Fibroblast of the conjunctiva (primary cell): ENCODE data around the gene OBSL1.

ENCODE experiments used
- DNase-seq: peaks from one replicate; pipeline ENCODE4 v3.0.0-alpha.2; 2010; ENCODE audit warnings: low read depth

The OBSL1 gene

GRCh38 chr2:219530048-219530963, 41.0 kb downstream of the OBSL1 start:
- peak; percentile 74 for DNase-seq

GRCh38 chr2:219527472-219527871, 43.9 kb downstream of the OBSL1 start:
- no peak for DNase-seq

DNA sequence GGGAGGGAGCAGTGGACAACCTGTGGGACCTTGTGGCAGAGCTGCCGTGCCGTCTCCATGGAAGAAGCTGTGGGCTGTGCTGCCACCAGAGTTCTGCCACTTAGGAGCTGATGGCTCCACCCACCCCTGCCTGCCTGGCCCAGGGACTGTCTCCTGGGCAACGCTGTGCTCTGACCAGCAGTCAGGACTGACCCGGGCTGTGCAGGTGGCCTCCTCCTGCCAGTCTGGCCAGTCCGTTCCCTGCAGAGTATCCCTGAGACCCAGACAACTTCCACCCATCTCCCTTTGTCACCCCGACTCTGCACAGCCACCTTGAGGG, 44.3 kb downstream of the OBSL1 start:
- no peak for DNase-seq

DNA sequence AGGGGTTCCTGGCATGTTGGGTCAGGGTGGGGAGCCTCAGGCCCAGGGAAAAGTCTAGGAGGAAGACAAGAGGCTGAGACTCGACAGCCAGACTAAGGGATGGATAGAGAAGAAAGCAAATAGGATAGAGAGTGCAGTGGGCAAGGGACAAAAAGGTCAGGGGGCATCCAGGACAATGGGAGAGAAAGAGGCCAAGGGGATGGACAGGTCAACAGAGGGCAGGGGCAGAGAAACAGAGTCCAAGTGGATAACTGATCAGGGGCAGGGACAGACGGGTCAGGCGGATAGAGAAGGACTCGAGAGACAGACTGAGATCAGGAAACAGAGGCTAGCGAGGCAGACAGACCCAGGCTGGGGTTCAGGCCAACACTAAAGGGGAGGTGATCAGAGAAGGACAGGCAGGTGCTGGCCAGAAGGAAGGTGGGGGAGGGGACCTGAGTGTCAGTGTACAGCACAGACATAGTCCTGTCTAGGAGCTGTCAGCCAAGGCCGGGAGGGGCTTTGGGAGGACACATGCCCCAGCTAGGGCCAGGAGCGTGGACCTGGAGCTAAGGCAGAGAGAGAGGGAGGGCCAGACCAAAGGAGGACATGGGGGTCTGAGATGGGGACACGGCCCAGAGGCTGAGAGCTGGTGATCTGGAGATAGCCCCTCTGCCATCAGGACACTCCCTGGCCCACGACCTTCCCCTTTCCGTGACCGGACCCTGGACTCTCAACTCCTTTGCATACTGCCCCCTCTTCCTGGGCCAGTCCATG, 44.8 kb downstream of the OBSL1 start:
- no peak for DNase-seq

DNA sequence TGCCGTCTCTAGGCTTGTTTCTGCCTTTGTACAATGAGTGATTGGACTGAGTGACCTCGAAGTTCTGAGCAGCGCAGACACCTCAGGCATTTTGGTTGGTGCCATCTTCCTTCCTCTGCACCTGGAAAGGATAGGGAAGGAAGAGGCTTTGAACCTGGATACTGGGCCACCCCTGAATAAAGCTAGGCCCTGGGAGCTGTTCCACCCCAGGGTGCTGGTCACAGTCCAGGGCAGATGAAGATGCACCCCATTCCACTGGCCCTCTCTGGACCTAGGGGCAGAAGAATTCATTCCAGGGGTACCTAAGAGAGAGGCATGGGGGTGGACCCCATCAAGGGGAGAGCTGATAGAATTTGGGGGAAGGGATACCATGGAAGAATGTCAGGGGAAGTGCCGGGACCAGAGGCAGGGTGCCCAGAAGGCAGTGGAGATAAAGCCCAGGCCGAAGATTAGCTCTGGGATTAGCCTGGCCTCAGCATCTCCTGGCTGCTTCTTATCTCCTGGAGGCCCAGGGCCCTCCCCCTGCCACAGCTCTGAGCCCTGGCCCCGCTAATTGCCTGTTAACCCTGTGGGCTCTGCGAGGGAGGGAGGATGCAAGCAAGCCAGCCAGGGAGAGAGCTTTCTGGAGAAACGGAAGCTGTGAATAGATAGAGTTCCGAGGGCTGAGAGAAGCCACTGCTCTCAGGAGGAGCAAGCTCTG, 45.7 kb downstream of the OBSL1 start:
- DNase-seq, result no peak

DNA sequence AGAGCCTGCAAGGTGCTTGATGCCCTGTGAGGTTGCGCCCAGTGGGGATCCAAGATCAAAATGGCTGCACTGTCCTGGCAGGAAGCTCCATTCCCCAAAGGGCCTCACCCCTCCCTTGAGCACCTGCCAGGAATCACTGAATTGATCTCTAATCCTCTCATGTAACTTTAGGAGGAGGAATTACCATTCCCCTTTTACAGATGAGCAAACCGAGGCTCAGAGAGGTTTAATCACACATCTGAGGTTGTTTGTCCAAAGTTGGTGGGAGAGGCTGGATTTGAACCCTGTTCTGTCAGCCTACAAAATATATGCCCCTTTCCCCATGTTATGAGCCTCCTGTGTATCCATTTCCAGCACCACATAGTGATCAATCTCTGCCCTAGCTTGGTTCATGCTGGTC, 46.5 kb downstream of the OBSL1 start:
- DNase-seq, result no peak

GRCh38 chr2:219523031-219523671, 48.2 kb downstream of the OBSL1 start:
- no peak for DNase-seq

DNA sequence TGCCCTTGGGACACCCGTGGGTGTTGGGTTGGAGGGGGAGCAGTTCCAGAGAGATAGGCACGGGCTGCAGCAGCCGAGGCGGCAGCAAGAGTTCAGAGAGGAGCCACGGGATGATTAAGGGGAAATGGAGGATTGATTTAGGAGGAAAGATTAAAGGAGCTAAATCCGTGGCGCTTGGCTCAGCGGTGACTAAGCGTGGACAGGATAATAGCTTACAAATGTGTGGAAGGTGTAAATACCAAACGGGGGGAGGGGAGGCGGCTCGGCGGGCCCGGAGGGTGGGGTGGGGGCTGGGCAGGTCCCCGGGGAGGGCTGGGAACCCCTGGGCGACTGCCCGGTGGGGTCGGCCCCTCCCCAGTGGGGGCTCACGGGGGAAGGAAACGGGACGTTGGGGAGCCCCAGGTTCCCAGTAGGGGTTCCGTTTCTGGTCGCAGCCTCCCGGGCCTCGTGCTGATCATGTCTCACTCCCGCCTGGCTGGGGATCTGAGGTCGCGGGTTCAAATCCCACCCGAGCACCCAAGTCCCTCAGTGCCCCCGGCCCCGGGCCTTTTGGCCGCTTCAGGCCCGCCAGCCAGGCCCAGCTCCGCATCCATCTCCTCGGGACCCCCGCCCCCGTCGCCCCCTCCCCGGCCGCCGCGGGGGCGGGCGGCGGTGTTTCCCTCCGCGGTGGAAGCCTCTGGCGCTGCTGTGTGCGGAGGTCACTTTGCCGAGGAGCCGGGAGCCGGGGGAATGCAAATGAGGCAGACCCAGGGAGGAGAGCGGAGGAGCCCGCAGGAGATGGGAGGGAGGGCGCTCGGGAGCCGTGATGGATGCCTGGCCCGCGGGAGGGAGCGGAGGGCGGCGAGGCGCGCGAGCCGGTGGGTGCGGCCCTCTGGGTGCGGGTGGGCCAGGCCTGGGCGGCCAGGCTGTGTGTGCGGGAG, 49.0 kb downstream of the OBSL1 start:
- no peak for DNase-seq

GRCh38 chr2:219521066-219521880, 50.1 kb downstream of the OBSL1 start:
- no peak for DNase-seq

GRCh38 chr2:219520079-219520478, 51.3 kb downstream of the OBSL1 start:
- no peak for DNase-seq

DNA sequence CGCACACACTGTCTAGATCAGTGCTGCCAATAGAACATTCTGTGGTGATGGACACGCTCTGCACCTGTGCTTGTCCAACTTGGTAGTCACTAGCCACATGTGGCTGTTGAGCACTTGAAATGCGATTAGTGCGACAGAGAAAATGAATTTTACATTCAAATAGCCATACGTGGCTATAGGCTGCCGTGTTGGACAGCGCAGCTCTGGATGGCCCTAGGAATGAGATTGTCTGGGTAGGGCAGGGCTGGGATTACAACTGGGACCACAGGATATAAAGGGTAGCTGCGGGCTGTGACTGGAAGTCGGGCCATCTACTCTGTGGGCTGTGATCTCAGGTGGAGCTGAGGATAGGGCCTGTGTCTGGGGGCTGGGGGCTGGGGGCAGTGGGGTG, 51.8 kb downstream of the OBSL1 start:
- DNase-seq, result no peak

DNA sequence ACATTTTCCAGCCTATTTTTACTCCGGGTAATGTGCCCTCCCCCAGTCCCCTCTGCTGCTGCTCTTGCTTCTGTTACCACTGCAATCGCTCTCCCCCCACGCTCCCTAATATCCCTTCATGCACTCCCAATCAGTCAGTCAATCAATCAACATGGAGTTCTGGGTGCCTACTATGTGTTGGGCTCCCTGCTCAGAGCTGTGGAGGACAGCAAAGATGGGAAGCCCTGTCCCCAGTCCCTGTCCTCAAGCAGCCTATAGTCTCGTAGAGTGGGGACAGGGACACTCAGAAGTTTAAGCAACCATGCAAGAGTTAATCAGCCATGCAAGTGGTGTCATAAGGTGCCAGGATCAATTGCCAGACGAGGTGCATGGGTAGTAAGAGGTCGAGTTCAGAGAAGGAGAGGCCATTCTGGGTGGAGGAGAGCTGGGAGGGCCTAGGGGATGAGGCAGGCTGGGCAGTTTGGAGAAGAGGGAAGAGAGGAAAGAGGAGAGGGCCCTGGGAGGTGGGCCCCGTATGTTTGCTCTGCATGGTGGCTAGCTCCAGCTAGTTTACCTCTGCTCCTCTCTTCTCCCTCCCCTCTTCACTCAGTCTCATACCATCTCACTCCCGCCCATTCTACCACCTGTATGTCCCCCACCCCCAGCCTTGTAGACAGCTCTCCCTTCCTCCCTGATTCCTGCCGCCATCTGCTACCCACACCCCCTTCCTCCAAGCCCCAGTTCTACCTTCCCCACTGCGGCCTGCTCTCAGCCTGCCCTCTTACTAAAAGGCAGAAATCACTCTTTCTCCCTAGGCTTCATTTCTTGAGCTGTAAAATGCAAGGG, 53.2 kb downstream of the OBSL1 start:
- DNase-seq, result no peak

- DNase-seq, result no peak
These were observed 54.5 kb downstream of the OBSL1 start for GRCh38 chr2:219516888-219517287.

GRCh38 chr2:219515874-219516629, 55.3 kb downstream of the OBSL1 start:
- no peak for DNase-seq

GRCh38 chr2:219514836-219515235, 56.5 kb downstream of the OBSL1 start:
- no peak for DNase-seq

GRCh38 chr2:219514196-219514761, 57.1 kb downstream of the OBSL1 start, which contains the start of gene ASIC4:
ASIC4 (plus strand) TSS chr2:219514482; CDS start chr2:219514725, 243 bp downstream.
- DNase-seq, result no peak

DNA sequence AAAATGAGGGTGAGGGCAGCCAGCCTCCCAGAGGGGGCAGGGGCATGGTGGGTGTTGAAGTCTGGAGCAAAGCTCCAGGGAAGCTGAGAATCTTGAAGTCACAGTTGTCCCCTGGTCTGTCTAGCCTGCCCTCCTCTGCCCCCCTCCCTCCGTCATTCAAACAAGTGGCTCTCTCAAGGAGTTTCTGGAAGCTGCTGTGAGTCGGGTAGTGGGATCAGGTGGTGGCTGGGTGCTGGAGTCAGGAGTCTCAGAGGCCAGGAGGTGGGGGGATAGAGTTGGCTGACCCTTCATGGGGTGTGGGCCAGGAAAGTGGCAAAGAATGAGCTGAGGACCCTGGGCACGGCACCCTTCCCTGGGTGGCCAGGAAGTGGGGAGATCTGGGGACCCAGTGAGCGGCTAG, 57.6 kb downstream of the OBSL1 start:
- DNase-seq, result no peak

DNA sequence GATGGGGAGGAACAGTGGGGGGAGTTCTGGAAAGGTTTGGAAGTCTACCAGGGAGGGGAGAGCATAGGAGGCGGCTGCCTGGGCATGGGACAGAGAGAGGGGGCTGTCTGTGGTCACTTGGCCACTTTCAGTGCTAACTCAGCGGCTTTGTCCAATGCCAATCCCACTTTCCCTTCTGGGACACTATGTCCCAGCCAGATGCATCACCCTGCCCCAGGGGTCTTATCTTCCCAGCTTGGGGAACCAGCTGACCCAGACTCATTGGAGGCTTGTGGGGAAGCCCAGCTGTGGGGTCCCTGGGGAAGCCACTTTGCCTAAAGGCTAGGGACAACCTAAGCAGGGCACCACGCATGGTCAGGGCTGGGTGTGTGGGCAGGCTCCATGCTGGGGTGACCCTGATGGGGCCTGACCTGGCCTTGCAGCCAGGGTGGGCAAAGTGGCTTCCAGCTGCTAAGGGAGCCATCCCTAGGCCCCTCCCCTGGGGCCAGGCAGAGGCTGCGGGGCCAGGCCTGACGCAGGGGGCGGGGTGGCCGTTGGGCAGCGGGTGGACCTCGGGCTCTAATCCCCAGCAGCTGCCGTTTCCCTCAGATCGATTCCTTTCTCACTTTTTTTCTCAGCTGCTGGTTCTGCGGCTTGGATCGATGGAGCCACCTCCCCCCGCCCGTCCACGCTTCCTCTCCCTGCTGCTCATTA, 58.7 kb downstream of the OBSL1 start:
- no peak for DNase-seq
